IPS-18a (cell line): Measurements from ENCODE around the gene MB.

Source experiments
- H3K27ac ChIP-seq: one replicate; pipeline ENCODE4 v1.5.1; 2013; ENCODE audit warnings: low read length
- H3K27me3 ChIP-seq: one replicate; pipeline ENCODE4 v1.6.1; 2013; ENCODE audit warnings: mild to moderate bottlenecking, low read length; ENCODE audit not compliant: control insufficient read depth, insufficient read depth
- H3K36me3 ChIP-seq: one replicate; pipeline ENCODE4 v1.6.1; 2013; ENCODE audit warnings: low read depth, low read length; ENCODE audit not compliant: control insufficient read depth
- H3K4me1 ChIP-seq: one replicate; pipeline ENCODE4 v1.6.1; 2013; ENCODE audit warnings: low read depth, low read length; ENCODE audit not compliant: control insufficient read depth
- H3K4me3 ChIP-seq: one replicate; pipeline ENCODE4 v1.5.1; 2013; ENCODE audit warnings: low read length
- H3K9ac ChIP-seq: one replicate; pipeline ENCODE4 v1.6.1; 2013; ENCODE audit warnings: mild to moderate bottlenecking, low read length, moderate library complexity
- H3K9me3 ChIP-seq: one replicate; pipeline ENCODE4 v1.6.1; 2013; ENCODE audit warnings: low read depth, low read length; ENCODE audit not compliant: control insufficient read depth

Gene MB

DNA sequence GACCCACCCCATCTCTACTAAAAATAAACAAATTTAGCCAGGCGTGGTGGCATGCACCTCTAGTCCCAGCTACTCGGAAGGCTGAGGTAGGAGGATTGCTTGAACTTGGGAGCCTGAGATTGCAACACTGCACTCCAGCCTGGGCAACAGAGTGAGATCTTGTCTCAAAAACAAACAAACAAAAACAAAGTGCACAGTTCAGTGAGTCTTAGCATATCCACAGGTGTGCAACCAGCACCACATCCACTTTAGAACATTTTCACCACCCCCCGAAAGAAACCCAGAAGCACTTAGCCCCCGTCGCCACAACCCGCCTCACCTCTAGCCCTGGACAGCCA is 27.4 kb downstream of the MB start:
- no peak overlapping the region for H3K9ac ChIP-seq
- no peaks in the 10 kb centered on the region for H3K9me3 ChIP-seq
- no peak overlapping the region for H3K27ac ChIP-seq
- no peaks in the 10 kb centered on the region for H3K27me3 ChIP-seq
- no peak overlapping the region for H3K4me3 ChIP-seq
- no peaks in the 10 kb centered on the region for H3K36me3 ChIP-seq
- H3K4me1 ChIP-seq, result no peaks in the 10 kb centered on the region

DNA sequence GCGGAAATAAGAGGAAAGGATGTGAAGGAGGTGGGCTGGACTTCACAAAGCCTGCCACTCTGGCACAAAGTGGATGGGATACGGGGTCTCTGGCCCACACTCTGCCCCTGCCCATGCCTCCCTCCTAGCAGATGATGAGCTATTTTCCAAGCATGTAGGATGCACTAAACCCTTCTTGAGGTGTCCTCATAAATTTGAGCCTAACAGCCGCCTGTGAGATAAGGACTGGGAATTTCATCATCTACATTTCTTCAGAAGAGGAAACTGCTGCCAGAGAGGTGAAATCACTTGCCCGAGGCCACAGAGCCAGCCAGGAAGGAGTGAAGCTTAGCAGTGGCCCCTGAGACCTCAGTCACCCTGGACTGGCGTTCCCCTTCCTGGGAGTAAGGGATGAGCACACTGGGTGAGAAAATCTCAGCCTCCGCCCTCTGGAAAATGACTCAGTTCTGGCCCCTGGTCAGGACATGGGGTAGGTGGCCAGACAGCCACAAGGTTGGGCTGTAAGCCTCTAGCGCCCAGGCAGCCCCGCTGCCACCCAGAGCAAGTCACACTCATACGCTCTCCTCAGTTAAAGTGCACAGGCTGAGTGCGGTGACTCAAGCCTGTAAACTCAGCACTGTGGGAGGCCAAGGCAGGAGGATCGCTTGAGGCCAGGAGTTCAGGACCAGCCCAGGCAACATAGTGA is 27.9 kb downstream of the MB start:
- H3K4me1 ChIP-seq, result no peaks in the 10 kb centered on the region
- no peak overlapping the region for H3K4me3 ChIP-seq
- no peaks in the 10 kb centered on the region for H3K9me3 ChIP-seq
- no peaks in the 10 kb centered on the region for H3K36me3 ChIP-seq
- H3K9ac ChIP-seq, result no peak overlapping the region
- H3K27me3 ChIP-seq, result no peaks in the 10 kb centered on the region
- no peak overlapping the region for H3K27ac ChIP-seq

DNA sequence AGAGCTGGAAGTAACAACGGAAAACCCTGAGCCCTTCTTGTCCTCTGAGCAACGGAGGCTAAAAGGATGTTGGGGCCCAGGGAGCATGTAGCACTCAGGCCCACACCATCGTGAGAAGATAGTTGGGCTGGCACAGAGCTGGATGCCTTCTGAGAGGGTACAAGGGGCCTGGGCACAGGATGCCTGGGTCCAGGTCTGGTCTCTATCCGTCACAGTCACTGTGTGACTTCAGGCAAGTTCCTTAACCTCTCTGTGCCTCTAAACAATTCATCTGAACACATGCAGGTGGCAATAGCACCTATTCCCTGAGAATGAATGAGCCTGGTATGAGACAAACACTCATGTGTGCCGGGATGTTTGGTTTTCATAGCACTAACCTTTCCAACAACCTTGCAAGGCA is 29.2 kb downstream of the MB start:
- Histone ChIP-seq H3K9ac (no peak overlapping the region), H3K27ac (no peak overlapping the region), H3K4me1 (no peaks in the 10 kb centered on the region), H3K36me3 (no peaks in the 10 kb centered on the region), H3K9me3 (no peaks in the 10 kb centered on the region), H3K27me3 (no peaks in the 10 kb centered on the region), H3K4me3 (no peak overlapping the region)

DNA sequence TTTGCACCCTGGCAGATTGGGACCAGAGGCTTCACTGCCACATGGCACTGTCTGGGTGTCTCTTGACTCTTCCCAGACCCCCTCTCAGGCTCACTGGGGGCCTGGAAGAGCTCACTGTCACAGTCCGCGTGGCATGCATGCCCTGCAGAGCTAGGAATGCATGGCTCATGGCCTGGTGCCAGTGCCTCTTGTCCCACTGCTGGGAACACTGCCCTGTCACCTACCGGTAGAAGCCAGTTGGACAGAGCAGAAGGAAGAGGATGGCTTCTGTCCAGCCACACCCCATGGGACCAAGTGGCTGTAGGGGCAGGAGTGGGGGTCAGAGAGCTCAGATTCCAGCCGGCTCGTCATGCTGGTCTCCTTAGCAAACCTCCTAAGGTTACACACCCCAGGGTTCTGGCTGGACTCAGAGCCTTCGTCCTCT is 29.7 kb downstream of the MB start:
- Histone ChIP-seq H3K4me3 (no peak overlapping the region), H3K9me3 (no peaks in the 10 kb centered on the region), H3K27ac (no peak overlapping the region), H3K36me3 (no peaks in the 10 kb centered on the region), H3K9ac (no peak overlapping the region), H3K4me1 (no peaks in the 10 kb centered on the region), H3K27me3 (no peaks in the 10 kb centered on the region)

GRCh38 chr22:35586771-35587170 is 30.4 kb downstream of the MB start:
- H3K9me3 ChIP-seq, result no peaks in the 10 kb centered on the region
- no peak overlapping the region for H3K27ac ChIP-seq
- H3K36me3 ChIP-seq, result no peaks in the 10 kb centered on the region
- no peak overlapping the region for H3K4me3 ChIP-seq
- H3K4me1 ChIP-seq, result no peaks in the 10 kb centered on the region
- no peak overlapping the region for H3K9ac ChIP-seq
- H3K27me3 ChIP-seq, result no peaks in the 10 kb centered on the region

DNA sequence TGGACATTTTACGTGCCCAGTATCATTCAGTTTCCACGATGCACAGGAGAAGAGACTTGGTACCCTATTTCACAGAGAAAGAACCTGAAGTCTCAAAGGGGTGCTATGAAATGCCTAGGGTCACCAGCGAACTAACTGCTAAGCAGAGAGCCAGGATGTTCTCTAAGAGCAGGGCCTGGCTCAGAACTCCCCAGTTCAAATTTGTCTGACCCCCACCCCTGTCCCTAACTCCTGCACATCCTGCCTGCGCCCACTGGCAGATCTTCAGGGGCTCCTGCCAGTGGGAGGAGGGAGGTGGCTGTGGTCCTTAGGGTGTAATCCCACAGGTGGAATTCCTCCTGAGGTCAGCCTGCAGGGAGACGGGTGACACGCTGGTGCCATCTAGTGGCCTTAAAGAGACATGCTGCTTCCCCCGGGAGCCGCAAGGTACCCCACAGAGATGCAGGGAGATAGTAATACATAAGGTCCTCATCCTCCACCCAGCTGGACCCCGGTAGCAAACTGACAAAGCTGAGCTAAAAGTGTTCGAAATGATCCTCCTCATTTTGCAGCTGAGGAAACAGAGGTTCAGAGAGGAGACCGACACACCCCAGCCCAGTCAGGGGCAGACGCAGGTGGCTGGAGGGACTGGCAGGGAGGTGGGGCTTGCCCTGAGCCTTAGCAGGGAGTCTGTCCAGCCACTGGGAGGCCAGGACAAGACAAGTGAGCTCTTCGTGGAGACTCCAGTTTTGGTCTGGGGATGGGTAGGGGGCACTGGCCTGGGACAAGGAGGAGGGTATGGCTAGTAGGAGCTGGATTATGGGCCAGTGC is 34.1 kb downstream of the MB start:
- Histone ChIP-seq H3K9ac (no peak overlapping the region), H3K36me3 (no peaks in the 10 kb centered on the region), H3K27me3 (no peaks in the 10 kb centered on the region), H3K4me3 (no peak overlapping the region), H3K27ac (no peak overlapping the region), H3K4me1 (no peaks in the 10 kb centered on the region), H3K9me3 (no peaks in the 10 kb centered on the region)

- Histone ChIP-seq H3K9me3 (no peaks in the 10 kb centered on the region), H3K9ac (no peak overlapping the region), H3K36me3 (no peaks in the 10 kb centered on the region), H3K4me1 (no peaks in the 10 kb centered on the region), H3K27ac (no peak overlapping the region), H3K4me3 (no peak overlapping the region), H3K27me3 (no peaks in the 10 kb centered on the region)
Measured at GRCh38 chr22:35582218-35582860, 34.8 kb downstream of the MB start.

GRCh38 chr22:35581023-35581413 is 36.1 kb downstream of the MB start:
- no peaks in the 10 kb centered on the region for H3K36me3 ChIP-seq
- no peaks in the 10 kb centered on the region for H3K4me1 ChIP-seq
- H3K27ac ChIP-seq, result no peak overlapping the region
- no peak overlapping the region for H3K9ac ChIP-seq
- no peak overlapping the region for H3K4me3 ChIP-seq
- no peaks in the 10 kb centered on the region for H3K27me3 ChIP-seq
- H3K9me3 ChIP-seq, result no peaks in the 10 kb centered on the region

- Histone ChIP-seq H3K36me3 (no peaks in the 10 kb centered on the region), H3K27ac (no peak overlapping the region), H3K4me1 (no peaks in the 10 kb centered on the region), H3K9ac (no peak overlapping the region), H3K4me3 (no peak overlapping the region), H3K9me3 (no peaks in the 10 kb centered on the region), H3K27me3 (no peaks in the 10 kb centered on the region)
Measured at GRCh38 chr22:35580351-35581022, 36.6 kb downstream of the MB start.

GRCh38 chr22:35578836-35579575 is 38.1 kb downstream of the MB start:
- no peaks in the 10 kb centered on the region for H3K27me3 ChIP-seq
- H3K27ac ChIP-seq, result no peak overlapping the region
- H3K9ac ChIP-seq, result no peak overlapping the region
- H3K4me3 ChIP-seq, result no peak overlapping the region
- no peaks in the 10 kb centered on the region for H3K36me3 ChIP-seq
- H3K4me1 ChIP-seq, result no peaks in the 10 kb centered on the region
- no peaks in the 10 kb centered on the region for H3K9me3 ChIP-seq
